Measurements from ENCODE around the gene SPATA13.

The SPATA13 gene

DNA sequence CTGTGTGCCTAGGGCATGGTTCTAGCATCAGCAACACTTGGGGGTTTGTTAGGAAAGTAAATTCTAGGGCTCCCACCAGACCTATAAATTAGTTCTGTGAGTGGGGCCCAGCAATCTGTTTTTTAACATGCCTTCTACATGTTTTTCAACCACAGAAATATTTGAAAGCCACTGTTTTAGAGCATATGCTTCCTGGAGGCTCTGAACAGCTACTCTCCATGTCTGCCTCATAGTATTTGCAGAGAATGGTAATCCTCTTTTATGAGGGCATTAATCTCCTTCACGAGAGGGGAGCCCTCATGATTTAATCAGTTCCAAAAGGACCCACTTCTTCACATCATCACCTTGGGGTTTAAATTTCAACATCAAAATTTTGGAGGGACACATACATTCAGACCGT lies 6.0 kb downstream of the SPATA13 start (continued):
- TF ChIP-seq, protein P1, sequence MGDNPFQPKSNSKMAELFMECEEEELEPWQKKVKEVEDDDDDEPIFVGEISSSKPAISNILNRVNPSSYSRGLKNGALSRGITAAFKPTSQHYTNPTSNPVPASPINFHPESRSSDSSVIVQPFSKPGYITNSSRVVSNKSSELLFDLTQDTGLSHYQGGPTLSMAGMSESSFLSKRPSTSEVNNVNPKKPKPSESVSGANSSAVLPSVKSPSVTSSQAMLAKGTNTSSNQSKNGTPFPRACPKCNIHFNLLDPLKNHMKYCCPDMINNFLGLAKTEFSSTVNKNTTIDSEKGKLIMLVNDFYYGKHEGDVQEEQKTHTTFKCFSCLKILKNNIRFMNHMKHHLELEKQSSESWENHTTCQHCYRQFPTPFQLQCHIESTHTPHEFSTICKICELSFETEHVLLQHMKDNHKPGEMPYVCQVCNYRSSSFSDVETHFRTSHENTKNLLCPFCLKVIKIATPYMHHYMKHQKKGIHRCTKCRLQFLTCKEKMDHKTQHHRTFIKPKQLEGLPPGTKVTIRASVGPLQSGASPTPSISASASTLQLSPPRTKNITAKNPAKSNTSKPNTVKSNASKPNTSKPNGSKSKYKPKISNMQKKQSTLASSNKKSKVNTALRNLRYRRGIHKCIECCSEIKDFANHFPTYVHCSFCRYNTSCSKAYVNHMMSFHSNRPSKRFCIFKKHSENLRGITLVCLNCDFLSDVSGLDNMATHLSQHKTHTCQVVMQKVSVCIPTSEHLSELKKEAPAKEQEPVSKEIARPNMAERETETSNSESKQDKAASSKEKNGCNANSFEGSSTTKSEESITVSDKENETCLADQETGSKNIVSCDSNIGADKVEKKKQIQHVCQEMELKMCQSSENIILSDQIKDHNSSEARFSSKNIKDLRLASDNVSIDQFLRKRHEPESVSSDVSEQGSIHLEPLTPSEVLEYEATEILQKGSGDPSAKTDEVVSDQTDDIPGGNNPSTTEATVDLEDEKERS (tag by site-specific recombination; IDR thresholded peaks at IDR 0.05) = no peak
- TF ChIP-seq ZNF600 (tag by site-specific recombination; IDR thresholded peaks at IDR 0.05) (no peak), ZNF837 (tag by site-specific recombination; IDR thresholded peaks at IDR 0.05) (no peak), SP3 (tag by site-specific recombination; IDR thresholded peaks at IDR 0.05) (no peak)
- TF ChIP-seq, protein P2, sequence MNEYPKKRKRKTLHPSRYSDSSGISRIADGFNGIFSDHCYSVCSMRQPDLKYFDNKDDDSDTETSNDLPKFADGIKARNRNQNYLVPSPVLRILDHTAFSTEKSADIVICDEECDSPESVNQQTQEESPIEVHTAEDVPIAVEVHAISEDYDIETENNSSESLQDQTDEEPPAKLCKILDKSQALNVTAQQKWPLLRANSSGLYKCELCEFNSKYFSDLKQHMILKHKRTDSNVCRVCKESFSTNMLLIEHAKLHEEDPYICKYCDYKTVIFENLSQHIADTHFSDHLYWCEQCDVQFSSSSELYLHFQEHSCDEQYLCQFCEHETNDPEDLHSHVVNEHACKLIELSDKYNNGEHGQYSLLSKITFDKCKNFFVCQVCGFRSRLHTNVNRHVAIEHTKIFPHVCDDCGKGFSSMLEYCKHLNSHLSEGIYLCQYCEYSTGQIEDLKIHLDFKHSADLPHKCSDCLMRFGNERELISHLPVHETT (tag by site-specific recombination; IDR thresholded peaks at IDR 0.05) = no peak

GRCh38 chr13:24167666-24168391 lies 7.3 kb downstream of the SPATA13 start:
- Histone ChIP-seq H3K36me3 (ENCODE audit: control insufficient read depth in 2 of 2, insufficient read depth in 1 of 2, low read length in 2 of 2) (peaks cover 0 to 16% of the 10 kb centered on the region in 2 experiments; a peak in 1 of 3 replicates), H3K4me1 (ENCODE audit: control insufficient read depth, insufficient read depth, low read length) (0 out of 2 replicates have a peak, but pooled peaks cover under 1% of the 10 kb centered on the region), H3K4me3 (ENCODE audit: low read depth, low read length) (no peak overlapping the region), H3K9me3 (ENCODE audit: control insufficient read depth, insufficient read depth, low read depth, low read length) (no peaks in the 10 kb centered on the region), H3K27ac (ENCODE audit: extremely low read depth, low read depth, low read length) (no peak overlapping the region)
- TF ChIP-seq PRDM6 (tag by site-specific recombination; IDR thresholded peaks at IDR 0.05) = peak; percentile 56; the same call in 1 of the 2 replicates
- TF ChIP-seq ZNF10 (tag by site-specific recombination; IDR thresholded peaks at IDR 0.05) = no peak
- CTCF ChIA-PET = no interaction called here
- POLR2A ChIA-PET = no interaction called here

DNA sequence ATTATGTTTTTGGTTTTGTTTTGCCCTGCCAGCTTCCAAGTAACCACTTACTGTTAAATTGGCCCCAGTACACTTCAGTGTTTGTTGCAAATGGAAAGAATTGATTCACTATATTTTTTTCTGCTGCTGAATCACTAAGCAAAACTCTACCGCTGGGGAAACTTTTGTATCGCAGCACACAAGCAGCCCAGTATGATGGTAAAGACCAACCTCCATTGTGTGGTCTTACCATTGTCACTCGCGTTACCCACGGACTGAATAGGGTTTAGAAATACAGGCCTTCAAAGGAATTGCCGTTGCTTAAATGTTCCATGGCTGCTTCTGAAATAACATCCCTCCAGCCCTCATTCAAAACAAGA lies 7.9 kb downstream of the SPATA13 start:
- ChIA-PET CTCF (no interaction called here), POLR2A (no interaction called here)
- H3K27ac ChIP-seq (ENCODE audit: extremely low read depth, low read depth, low read length) = no peak overlapping the region
- no peaks in the 10 kb centered on the region for H3K9me3 ChIP-seq (ENCODE audit: control insufficient read depth, insufficient read depth, low read depth, low read length)
- no peak overlapping the region for H3K4me3 ChIP-seq (ENCODE audit: low read depth, low read length)
- H3K36me3 ChIP-seq (ENCODE audit: control insufficient read depth in 2 of 2, insufficient read depth in 1 of 2, low read length in 2 of 2) = peaks cover 0 to 16% of the 10 kb centered on the region in 2 experiments; a peak in 1 of 3 replicates
- no peaks in the 10 kb centered on the region for H3K4me1 ChIP-seq (ENCODE audit: control insufficient read depth, insufficient read depth, low read length)
- TF ChIP-seq ZNF701 (tag by site-specific recombination; IDR thresholded peaks at IDR 0.05) (no peak), ZBTB11 (tag by site-specific recombination; conservative IDR thresholded peaks at IDR 0.05; ENCODE audit: low read depth) (no peak), GLIS2 (tag by site-specific recombination; IDR thresholded peaks at IDR 0.05) (no peak), ZNF777 (tag by site-specific recombination; IDR thresholded peaks at IDR 0.05; ENCODE audit: borderline replicate concordance) (no peak), ZNF426 (tag by site-specific recombination; IDR thresholded peaks at IDR 0.05) (no peak), ZNF292 (tag by site-specific recombination; IDR thresholded peaks at IDR 0.05; ENCODE audit: borderline replicate concordance, low read depth) (no peak), ZNF501 (tag by site-specific recombination; IDR thresholded peaks at IDR 0.05) (no peak), ELK4 (IDR thresholded peaks at IDR 0.05; ENCODE audit: borderline replicate concordance, low read depth, low read length) (no peak), ZNF610 (tag by site-specific recombination; IDR thresholded peaks at IDR 0.05; ENCODE audit: borderline replicate concordance) (no peak), SP7 (tag by site-specific recombination; IDR thresholded peaks at IDR 0.05) (no peak), SCRT2 (tag by site-specific recombination; IDR thresholded peaks at IDR 0.05) (no peak)
- TF ChIP-seq, protein P3, sequence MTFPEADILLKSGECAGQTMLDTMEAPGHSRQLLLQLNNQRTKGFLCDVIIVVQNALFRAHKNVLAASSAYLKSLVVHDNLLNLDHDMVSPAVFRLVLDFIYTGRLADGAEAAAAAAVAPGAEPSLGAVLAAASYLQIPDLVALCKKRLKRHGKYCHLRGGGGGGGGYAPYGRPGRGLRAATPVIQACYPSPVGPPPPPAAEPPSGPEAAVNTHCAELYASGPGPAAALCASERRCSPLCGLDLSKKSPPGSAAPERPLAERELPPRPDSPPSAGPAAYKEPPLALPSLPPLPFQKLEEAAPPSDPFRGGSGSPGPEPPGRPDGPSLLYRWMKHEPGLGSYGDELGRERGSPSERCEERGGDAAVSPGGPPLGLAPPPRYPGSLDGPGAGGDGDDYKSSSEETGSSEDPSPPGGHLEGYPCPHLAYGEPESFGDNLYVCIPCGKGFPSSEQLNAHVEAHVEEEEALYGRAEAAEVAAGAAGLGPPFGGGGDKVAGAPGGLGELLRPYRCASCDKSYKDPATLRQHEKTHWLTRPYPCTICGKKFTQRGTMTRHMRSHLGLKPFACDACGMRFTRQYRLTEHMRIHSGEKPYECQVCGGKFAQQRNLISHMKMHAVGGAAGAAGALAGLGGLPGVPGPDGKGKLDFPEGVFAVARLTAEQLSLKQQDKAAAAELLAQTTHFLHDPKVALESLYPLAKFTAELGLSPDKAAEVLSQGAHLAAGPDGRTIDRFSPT (tag by site-specific recombination; IDR thresholded peaks at IDR 0.05) = no peak

Measured in HEK293 (cell line).